Prostate gland (tissue), 2 donors: ENCODE results near the gene DCST2.

ENCODE experiments used
- CTCF ChIP-seq, 4 experiments: fragments of 200-600 bp in 2 of 4; fragments of 450-650 bp in 2 of 4; sonication (generic) in 2 of 4; IDR thresholded peaks; 1 replicate in 3 of 4; 2 replicates in 1 of 4; pipeline ENCODE4 v1.5.1; 2016 to 2019; ENCODE audit warnings: antibody characterized with exemption in 4 of 4, mild to moderate bottlenecking in 2 of 4, moderate library complexity in 2 of 4
- POLR2A ChIP-seq: fragments of 450-650 bp; IDR thresholded peaks from one replicate; pipeline ENCODE4 v1.6.1; 2016; ENCODE audit warnings: antibody characterized with exemption, mild to moderate bottlenecking
- POLR2AphosphoS5 ChIP-seq: sonication (generic); formaldehyde crosslinking; IDR thresholded peaks from one replicate; pipeline ENCODE4 v1.6.1; 2017; ENCODE audit warnings: antibody characterized with exemption

- TF ChIP-seq CTCF (IDR thresholded peaks at IDR 0.05), result no peak
- TF ChIP-seq POLR2A, result no peak
- TF ChIP-seq POLR2AphosphoS5, result no peak
Observed at GRCh38 chr1:155030899-155031298, 2.7 kb downstream of the DCST2 start.
